ENCODE measurements around the gene CD247.

DNA sequence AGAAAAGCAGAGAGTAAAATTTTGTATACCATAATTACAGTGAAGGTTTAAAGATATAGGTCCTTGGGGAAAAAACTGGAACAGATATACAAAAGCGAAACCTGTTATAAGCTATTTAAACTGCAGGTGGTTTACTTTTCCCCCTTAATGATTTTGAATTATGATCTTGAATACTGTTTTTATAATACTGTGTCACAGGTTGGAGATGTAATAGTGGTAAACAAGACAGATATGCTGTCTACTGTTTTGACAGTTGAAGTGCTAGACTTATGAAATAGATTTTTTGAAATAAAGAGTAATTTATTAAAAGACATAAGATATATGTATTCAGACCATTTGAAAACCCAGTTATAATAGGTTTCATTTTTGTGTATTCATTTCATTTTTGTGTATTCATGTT, 129.4 kb downstream of the CD247 start:
- TF ChIP-seq, protein P1, sequence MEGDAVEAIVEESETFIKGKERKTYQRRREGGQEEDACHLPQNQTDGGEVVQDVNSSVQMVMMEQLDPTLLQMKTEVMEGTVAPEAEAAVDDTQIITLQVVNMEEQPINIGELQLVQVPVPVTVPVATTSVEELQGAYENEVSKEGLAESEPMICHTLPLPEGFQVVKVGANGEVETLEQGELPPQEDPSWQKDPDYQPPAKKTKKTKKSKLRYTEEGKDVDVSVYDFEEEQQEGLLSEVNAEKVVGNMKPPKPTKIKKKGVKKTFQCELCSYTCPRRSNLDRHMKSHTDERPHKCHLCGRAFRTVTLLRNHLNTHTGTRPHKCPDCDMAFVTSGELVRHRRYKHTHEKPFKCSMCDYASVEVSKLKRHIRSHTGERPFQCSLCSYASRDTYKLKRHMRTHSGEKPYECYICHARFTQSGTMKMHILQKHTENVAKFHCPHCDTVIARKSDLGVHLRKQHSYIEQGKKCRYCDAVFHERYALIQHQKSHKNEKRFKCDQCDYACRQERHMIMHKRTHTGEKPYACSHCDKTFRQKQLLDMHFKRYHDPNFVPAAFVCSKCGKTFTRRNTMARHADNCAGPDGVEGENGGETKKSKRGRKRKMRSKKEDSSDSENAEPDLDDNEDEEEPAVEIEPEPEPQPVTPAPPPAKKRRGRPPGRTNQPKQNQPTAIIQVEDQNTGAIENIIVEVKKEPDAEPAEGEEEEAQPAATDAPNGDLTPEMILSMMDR (IDR thresholded peaks at IDR 0.05), result no peak
- no peak for TF ChIP-seq EZH2phosphoT487 (IDR thresholded peaks at IDR 0.05)
